HUES48 (cell line): Measurements from ENCODE around the gene SAP30BP.
A peak's percentile ranks its signal among the peaks of the same experiment; 100 is the strongest.

Experiments used
- H3K27ac ChIP-seq: one replicate; pipeline ENCODE4 v1.7.0; 2013; ENCODE audit warnings: low read depth, low read length, inconsistent platforms
- H3K27me3 ChIP-seq: 2 replicates; pipeline ENCODE4 v1.6.1; 2013; ENCODE audit warnings: mild to moderate bottlenecking, low read length; ENCODE audit not compliant: control insufficient read depth, insufficient read depth
- H3K36me3 ChIP-seq: 2 replicates; pipeline ENCODE4 v1.6.1; 2013; ENCODE audit warnings: low read length; ENCODE audit not compliant: control insufficient read depth, insufficient read depth
- H3K4me1 ChIP-seq: 2 replicates; pipeline ENCODE4 v1.6.1; 2013; ENCODE audit warnings: mild to moderate bottlenecking, low read length; ENCODE audit not compliant: control insufficient read depth, insufficient read depth
- H3K4me3 ChIP-seq: 2 replicates; pipeline ENCODE4 v1.5.1; 2013; ENCODE audit warnings: mild to moderate bottlenecking, low read depth, low read length
- H3K9ac ChIP-seq: 2 replicates; pipeline ENCODE4 v1.6.1; 2013; ENCODE audit warnings: mild to moderate bottlenecking, low read depth, low read length, moderate library complexity
- H3K9me3 ChIP-seq: 2 replicates; pipeline ENCODE4 v1.6.1; 2013; ENCODE audit warnings: low read length; ENCODE audit not compliant: control insufficient read depth, insufficient read depth

SAP30BP gene

GRCh38 chr17:75722076-75722475 is 54.9 kb downstream of the SAP30BP start:
- H3K36me3 ChIP-seq: no peaks in the 10 kb centered on the region
- no peaks in the 10 kb centered on the region for H3K9me3 ChIP-seq
- peaks cover 22% of the 10 kb centered on the region for H3K27me3 ChIP-seq
- no peak overlapping the region for H3K9ac ChIP-seq
- H3K27ac ChIP-seq: no peak overlapping the region
- no peaks in the 10 kb centered on the region for H3K4me1 ChIP-seq
- peak overlapping the region; percentile 56 for H3K4me3 ChIP-seq

- H3K36me3 ChIP-seq: no peaks in the 10 kb centered on the region
- peaks cover 22% of the 10 kb centered on the region for H3K27me3 ChIP-seq
- H3K27ac ChIP-seq: no peak overlapping the region
- no peaks in the 10 kb centered on the region for H3K9me3 ChIP-seq
- H3K4me3 ChIP-seq: no peak overlapping the region
- no peaks in the 10 kb centered on the region for H3K4me1 ChIP-seq
- H3K9ac ChIP-seq: no peak overlapping the region
These were observed 55.5 kb downstream of the SAP30BP start for GRCh38 chr17:75722542-75723095.

- no peak overlapping the region for H3K4me3 ChIP-seq
- peaks cover 22% of the 10 kb centered on the region for H3K27me3 ChIP-seq
- H3K27ac ChIP-seq: no peak overlapping the region
- H3K36me3 ChIP-seq: no peaks in the 10 kb centered on the region
- no peak overlapping the region for H3K9ac ChIP-seq
- no peaks in the 10 kb centered on the region for H3K9me3 ChIP-seq
- H3K4me1 ChIP-seq: no peaks in the 10 kb centered on the region
These were observed 56.2 kb downstream of the SAP30BP start for GRCh38 chr17:75723171-75723930.

DNA sequence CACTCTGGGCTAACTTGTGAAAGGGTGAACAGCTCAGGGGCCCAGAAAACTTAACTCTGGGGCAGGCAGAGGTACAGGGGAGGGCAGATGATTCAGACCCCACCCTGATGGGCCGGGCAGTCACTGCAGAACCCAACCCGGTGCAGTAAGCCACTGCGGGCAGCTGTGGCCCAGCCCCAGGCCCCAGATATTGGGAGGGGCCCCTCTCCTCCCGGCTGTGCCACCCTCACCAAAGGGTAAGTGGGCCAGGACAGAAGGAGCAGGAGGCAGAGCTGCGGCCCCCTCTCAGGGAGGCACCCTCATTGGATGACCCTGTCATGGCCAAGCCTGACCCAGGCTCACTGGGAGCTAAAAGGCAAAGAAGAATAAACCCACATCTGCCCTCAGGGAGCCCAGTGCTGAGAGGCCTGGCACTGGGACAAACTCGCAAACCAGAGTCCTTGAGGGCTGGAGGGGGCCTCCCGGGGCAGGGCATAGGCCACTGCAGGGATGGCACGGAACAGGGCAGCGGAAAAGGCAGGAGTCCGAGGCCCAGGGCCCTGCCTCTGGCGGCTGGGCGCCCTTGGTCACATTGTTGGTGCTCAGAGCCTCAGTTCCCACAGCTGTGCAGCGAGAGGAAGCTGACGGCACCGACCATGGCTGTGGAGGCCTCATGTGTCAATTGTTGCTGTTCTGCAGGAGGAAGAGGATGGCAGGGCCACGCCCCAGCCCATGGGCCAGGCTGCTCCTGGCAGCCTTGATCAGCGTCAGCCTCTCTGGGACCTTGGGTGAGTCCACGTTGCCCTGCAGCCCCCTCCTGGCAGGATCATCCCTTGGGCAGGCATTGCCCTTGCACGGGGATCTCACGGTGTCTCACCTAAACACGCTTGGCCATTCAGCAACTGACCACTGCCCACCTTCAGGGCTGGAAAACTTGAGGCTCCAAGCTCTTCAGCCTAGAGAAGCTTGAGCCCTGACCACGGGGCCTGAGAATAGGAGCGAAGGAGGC is 57.2 kb downstream of the SAP30BP start:
- Histone ChIP-seq H3K27me3 (peaks cover 18% of the 10 kb centered on the region), H3K9me3 (no peaks in the 10 kb centered on the region), H3K36me3 (no peaks in the 10 kb centered on the region), H3K4me1 (no peaks in the 10 kb centered on the region), H3K9ac (no peak overlapping the region), H3K27ac (no peak overlapping the region), H3K4me3 (no peak overlapping the region)

GRCh38 chr17:75725504-75725903 is 58.4 kb downstream of the SAP30BP start:
- Histone ChIP-seq H3K9ac (no peak overlapping the region; the same call in 1 of the 2 replicates), H3K4me3 (no peak overlapping the region), H3K9me3 (no peaks in the 10 kb centered on the region), H3K27ac (no peak overlapping the region), H3K4me1 (no peaks in the 10 kb centered on the region), H3K27me3 (peaks cover 7% of the 10 kb centered on the region), H3K36me3 (no peaks in the 10 kb centered on the region)

- Histone ChIP-seq H3K27me3 (no peaks in the 10 kb centered on the region), H3K9ac (no peak overlapping the region), H3K4me3 (no peak overlapping the region), H3K27ac (no peak overlapping the region), H3K4me1 (no peaks in the 10 kb centered on the region), H3K9me3 (no peaks in the 10 kb centered on the region), H3K36me3 (no peaks in the 10 kb centered on the region)
These were observed 60.3 kb downstream of the SAP30BP start for GRCh38 chr17:75727391-75727790.

GRCh38 chr17:75729351-75729750 is 62.2 kb downstream of the SAP30BP start:
- Histone ChIP-seq H3K9me3 (no peaks in the 10 kb centered on the region), H3K4me1 (no peaks in the 10 kb centered on the region), H3K27me3 (no peaks in the 10 kb centered on the region), H3K4me3 (no peak overlapping the region), H3K27ac (no peak overlapping the region), H3K9ac (no peak overlapping the region), H3K36me3 (no peaks in the 10 kb centered on the region)

DNA sequence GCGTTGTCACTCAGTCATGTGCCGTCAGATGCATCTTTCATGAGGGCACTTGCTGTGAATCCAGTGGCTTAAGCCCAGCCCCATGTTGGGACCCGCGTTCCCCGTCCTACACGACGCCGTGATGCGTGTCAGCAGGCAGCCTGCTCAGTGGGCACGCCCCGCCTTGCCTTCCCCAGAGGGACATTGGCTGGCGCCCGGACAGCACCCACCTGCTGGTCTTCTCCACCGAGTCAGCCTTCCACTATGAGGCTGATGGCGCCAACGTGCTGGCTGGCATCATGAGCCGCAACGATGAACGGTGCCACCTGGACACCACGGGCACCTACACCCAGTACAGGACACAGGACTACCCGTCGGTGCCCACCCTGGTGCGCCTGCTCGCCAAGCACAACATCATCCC is 62.9 kb downstream of the SAP30BP start:
- no peaks in the 10 kb centered on the region for H3K4me1 ChIP-seq
- H3K36me3 ChIP-seq: no peaks in the 10 kb centered on the region
- no peak overlapping the region for H3K27ac ChIP-seq
- no peaks in the 10 kb centered on the region for H3K9me3 ChIP-seq
- H3K9ac ChIP-seq: no peak overlapping the region
- H3K4me3 ChIP-seq: no peak overlapping the region
- no peaks in the 10 kb centered on the region for H3K27me3 ChIP-seq

DNA sequence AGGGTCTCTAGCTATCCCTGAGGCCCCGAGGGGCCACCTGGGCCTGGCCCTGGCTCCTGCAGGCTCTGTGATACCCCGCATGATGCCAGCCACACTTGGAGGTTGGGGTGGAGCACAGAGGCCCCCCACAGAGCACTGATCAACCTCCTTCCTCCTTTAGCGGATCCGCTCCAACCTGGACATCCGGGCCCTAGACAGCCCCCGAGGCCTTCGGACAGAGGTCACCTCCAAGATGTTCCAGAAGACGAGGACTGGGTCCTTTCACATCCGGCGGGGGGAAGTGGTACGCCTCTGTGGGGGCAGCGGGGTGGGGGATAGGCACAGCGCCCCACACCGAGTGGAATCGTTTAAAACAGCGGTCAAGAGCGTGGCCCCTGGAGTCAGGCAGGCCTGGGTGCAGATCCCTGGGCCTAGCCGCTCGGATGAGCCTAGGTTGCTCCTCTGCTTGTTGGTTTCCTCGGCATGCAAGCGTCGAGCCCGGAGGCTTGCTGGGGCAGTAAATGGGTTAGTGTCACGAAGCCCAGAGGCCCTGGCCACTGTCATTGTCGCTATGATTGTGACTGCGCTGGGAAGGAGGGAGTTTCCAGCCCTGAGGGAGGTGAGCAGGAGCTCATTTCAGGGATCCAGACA is 64.1 kb downstream of the SAP30BP start:
- Histone ChIP-seq H3K9ac (no peak overlapping the region), H3K36me3 (no peaks in the 10 kb centered on the region), H3K9me3 (no peaks in the 10 kb centered on the region), H3K27me3 (no peaks in the 10 kb centered on the region), H3K4me3 (no peak overlapping the region), H3K4me1 (no peaks in the 10 kb centered on the region), H3K27ac (no peak overlapping the region)

DNA sequence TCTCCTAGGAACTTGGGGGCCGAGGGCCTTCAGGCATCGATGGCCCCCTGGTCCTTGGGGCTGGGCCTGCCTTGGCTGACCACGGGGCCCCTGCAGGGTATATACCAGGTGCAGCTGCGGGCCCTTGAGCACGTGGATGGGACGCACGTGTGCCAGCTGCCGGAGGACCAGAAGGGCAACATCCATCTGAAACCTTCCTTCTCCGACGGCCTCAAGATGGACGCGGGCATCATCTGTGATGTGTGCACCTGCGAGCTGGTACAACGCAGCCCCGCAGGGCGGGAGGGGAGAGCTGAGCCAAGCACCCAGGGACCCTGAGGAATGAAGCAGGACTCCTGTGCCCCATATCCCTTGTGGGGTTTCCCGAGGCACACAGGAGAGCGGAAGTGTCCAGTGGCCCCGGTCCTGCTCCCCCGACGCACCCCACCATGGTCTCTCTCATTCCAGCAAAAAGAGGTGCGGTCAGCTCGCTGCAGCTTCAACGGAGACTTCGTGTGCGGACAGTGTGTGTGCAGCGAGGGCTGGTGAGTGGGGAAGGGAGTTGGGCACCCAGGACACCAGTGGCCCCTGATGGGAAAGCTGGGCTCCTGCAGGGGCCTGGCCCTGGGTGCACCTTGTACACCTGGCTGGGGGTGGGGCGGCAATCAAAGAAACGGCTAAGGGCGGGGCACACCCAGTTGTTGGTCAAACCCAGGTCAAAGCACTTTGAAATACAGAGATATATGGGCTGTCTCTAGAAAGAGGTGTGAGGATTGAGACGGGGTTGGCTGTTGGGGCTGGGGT is 64.8 kb downstream of the SAP30BP start:
- Histone ChIP-seq H3K27me3 (no peaks in the 10 kb centered on the region), H3K4me3 (no peak overlapping the region)

More for the DNA sequence above, 64.8 kb downstream of the SAP30BP start:
- H3K27ac ChIP-seq: no peak overlapping the region
- no peaks in the 10 kb centered on the region for H3K4me1 ChIP-seq
- H3K36me3 ChIP-seq: no peaks in the 10 kb centered on the region
- H3K9ac ChIP-seq: no peak overlapping the region
- no peaks in the 10 kb centered on the region for H3K9me3 ChIP-seq
